Prostate gland (tissue), 2 donors: Measurements from ENCODE around the gene CALM3. TPM values are rescaled to one million over a fixed set of nuclear protein-coding genes. Genes with fewer than 3 reads are reported as not detected.
A peak's percentile ranks its signal among the peaks of the same experiment; 100 is the strongest.
"Not testable (repeated sequence)": the region's sequence is repeated elsewhere in the genome, so short reads cannot be mapped to it uniquely, and the experiment has no call there.

Experiments used
- DNase-seq: peaks from one replicate; pipeline ENCODE4 v3.0.0-alpha.2; 2019; ENCODE audit warnings: low spot score
- H3K27ac ChIP-seq, 2 donors: fragments of 200-600 bp; sonication (generic); 2 replicates each; pipeline ENCODE4 v1.5.1; 2017 to 2019
- H3K27me3 ChIP-seq: fragments of 200-600 bp; sonication (generic); replicated peaks from 2 replicates; pipeline ENCODE4 v1.5.1; 2019; ENCODE audit not compliant: insufficient read depth
- H3K36me3 ChIP-seq, 2 donors: fragments of 200-600 bp; sonication (generic); 1 replicate in 1 of 2; 2 replicates in 1 of 2; pipeline versions ENCODE4 v1.5.1 to v1.8.1; 2017 to 2019
- H3K4me1 ChIP-seq: fragments of 200-600 bp; sonication (generic); replicated peaks from 2 replicates; pipeline ENCODE4 v1.5.1; 2019
- H3K4me3 ChIP-seq, 2 donors: fragments of 200-600 bp; sonication (generic); 2 replicates each; pipeline ENCODE4 v1.5.1; 2017 to 2019
- H3K9me3 ChIP-seq: fragments of 200-600 bp; sonication (generic); 2 replicates; pipeline ENCODE4 v1.5.1; 2017
- CTCF ChIP-seq, 4 experiments: fragments of 200-600 bp in 2 of 4; fragments of 450-650 bp in 2 of 4; sonication (generic) in 2 of 4; IDR thresholded peaks; 1 replicate in 3 of 4; 2 replicates in 1 of 4; pipeline ENCODE4 v1.5.1; 2016 to 2019; ENCODE audit warnings: antibody characterized with exemption in 4 of 4, mild to moderate bottlenecking in 2 of 4, moderate library complexity in 2 of 4
- POLR2A ChIP-seq: fragments of 450-650 bp; IDR thresholded peaks from one replicate; pipeline ENCODE4 v1.6.1; 2016; ENCODE audit warnings: antibody characterized with exemption, mild to moderate bottlenecking
- POLR2AphosphoS5 ChIP-seq: sonication (generic); formaldehyde crosslinking; IDR thresholded peaks from one replicate; pipeline ENCODE4 v1.6.1; 2017; ENCODE audit warnings: antibody characterized with exemption
- WGBS: methylation state at CpG from one replicate; pipeline ENCODE4 v1.1.5; 2018; 5-methylcytosine and 5-hydroxymethylcytosine counted together
- intact Hi-C: fragments of 100-400 bp; cut with DNase I; formaldehyde crosslinking; loops from one replicate; pipeline ENCODE4 v1.14.2; 2022
- total RNA-seq, 2 donors: library from RNA; depleted of rRNA; stranded (reverse); fragments of >200 nt; gene quantifications; one replicate each; pipeline ENCODE4 v1.1.0, GENCODE V29; 2016

CALM3 gene
- 100 to 1,000 TPM; 166 to 171 TPM for total RNA-seq

GRCh38 chr19:46601318-46602224 is at the start of gene CALM3:
TSS of gene CALM3 (plus strand) at chr19:46601330. CDS start at chr19:46601435, 105 bp downstream.
- Histone ChIP-seq H3K27ac (peak within 1 kb of the TSS; percentile 93 to 97), H3K9me3 (no peaks in the 10 kb centered on the region), H3K36me3 (no peaks in the 10 kb centered on the region), H3K27me3 (no peaks in the 10 kb centered on the region), H3K4me1 (peaks cover 3% of the 10 kb centered on the region), H3K4me3 (peak within 1 kb of the TSS; percentile 99 to 100)
- TF ChIP-seq CTCF (IDR thresholded peaks at IDR 0.05) (no peak), POLR2A (peak; percentile 92)
- no peak for DNase-seq
- intact Hi-C loops: no loop called here
- WGBS: under 1% methylated on average over 30 of the region's 51 CpGs

GRCh38 chr19:46552891-46553290 is 48.2 kb upstream of the CALM3 start:
- H3K36me3 ChIP-seq: no peaks in the 10 kb centered on the region
- no peaks in the 10 kb centered on the region for H3K27me3 ChIP-seq
- intact Hi-C loops: no loop called here
- no peak overlapping the region for H3K4me3 ChIP-seq
- TF ChIP-seq POLR2A: no peak
- TF ChIP-seq CTCF (IDR thresholded peaks at IDR 0.05): no peak
- TF ChIP-seq POLR2AphosphoS5: no peak
- 91% methylated on average over 1 of the region's 1 CpG for WGBS
- no peak overlapping the region for H3K27ac ChIP-seq
- no peak for DNase-seq
- H3K9me3 ChIP-seq: no peaks in the 10 kb centered on the region
- no peaks in the 10 kb centered on the region for H3K4me1 ChIP-seq

- H3K27ac ChIP-seq: no peak overlapping the region
- no peaks in the 10 kb centered on the region for H3K9me3 ChIP-seq
- no peak for DNase-seq
- 88% methylated on average over 1 of the region's 1 CpG for whole genome bisulfite sequencing
- H3K36me3 ChIP-seq: no peaks in the 10 kb centered on the region
- H3K4me1 ChIP-seq: no peaks in the 10 kb centered on the region
- TF ChIP-seq POLR2AphosphoS5 (no peak), CTCF (IDR thresholded peaks at IDR 0.05) (no peak), POLR2A (no peak)
- intact Hi-C loops: no loop called here
- no peak overlapping the region for H3K4me3 ChIP-seq
- no peaks in the 10 kb centered on the region for H3K27me3 ChIP-seq
Observed at GRCh38 chr19:46554161-46554560, 47.0 kb upstream of the CALM3 start.

GRCh38 chr19:46555628-46556280 is 45.4 kb upstream of the CALM3 start:
- DNase-seq: no peak
- no peaks in the 10 kb centered on the region for H3K27me3 ChIP-seq
- TF ChIP-seq POLR2A: no peak
- TF ChIP-seq CTCF (IDR thresholded peaks at IDR 0.05): no peak
- no peak for TF ChIP-seq POLR2AphosphoS5
- H3K4me3 ChIP-seq: no peak overlapping the region
- intact Hi-C loops: no loop called here
- no peaks in the 10 kb centered on the region for H3K4me1 ChIP-seq
- no peak overlapping the region for H3K27ac ChIP-seq
- 41% methylated on average over 2 of the region's 2 CpGs for WGBS
- no peaks in the 10 kb centered on the region for H3K9me3 ChIP-seq
- H3K36me3 ChIP-seq: no peaks in the 10 kb centered on the region

- H3K9me3 ChIP-seq, intact Hi-C loops, H3K36me3 ChIP-seq, DNase-seq, H3K27ac ChIP-seq, H3K27me3 ChIP-seq, H3K4me3 ChIP-seq, H3K4me1 ChIP-seq: not testable (repeated sequence)
- WGBS: 80% methylated on average over 5 of the region's 5 CpGs
Observed at GRCh38 chr19:46556471-46556870, 44.7 kb upstream of the CALM3 start.
